ENCODE measurements around the gene WWC2. TPM values are rescaled to one million over a fixed set of nuclear protein-coding genes. Genes with fewer than 3 reads are reported as not detected.
"Not testable (repeated sequence)": the region's sequence is repeated elsewhere in the genome, so short reads cannot be mapped to it uniquely, and the experiment has no call there.

Gene WWC2
- polyA plus RNA-seq, 2 of the 4 experiments (the other 2 are of a cell fraction) = 14.9 to 26.9 TPM

- H3K4me3 ChIP-seq; POLR2A ChIA-PET; H3K27ac ChIP-seq; DNase-seq (ENCODE audit: low read depth in 1 of 2, low spot score in 1 of 2); H3K4me1 ChIP-seq; ATAC-seq; CTCF ChIA-PET; H3K9me3 ChIP-seq; H3K4me2 ChIP-seq; FAIRE-seq: not testable (repeated sequence)
- WGBS (ENCODE audit: missing lambda C conversion rate) = 97% methylated on average over 8 of the region's 11 CpGs
Measured at GRCh38 chr4:183324056-183324455, 225.0 kb downstream of the WWC2 start.

- Histone ChIP-seq H3K9me3 (no peaks in the 10 kb centered on the region; the same call in 2 of the 3 replicates), H3K4me2 (no peak overlapping the region), H3K27ac (no peak overlapping the region), H3K4me3 (no peak overlapping the region), H3K4me1 (0 out of 3 replicates have a peak, but pooled peaks cover 3% of the 10 kb centered on the region)
- no peak for ATAC-seq
- no peak for FAIRE-seq
- POLR2A ChIA-PET = no interaction called here
- CTCF ChIA-PET = no interaction called here
- DNase-seq (ENCODE audit: low read depth in 1 of 2, low spot score in 1 of 2) = no peak
- TF ChIP-seq PHF8 (IDR thresholded peaks at IDR 0.05; ENCODE audit: borderline replicate concordance, low read depth) = no peak
- TF ChIP-seq KDM5A (IDR thresholded peaks at IDR 0.05) = no peak
- no peak for TF ChIP-seq RNF2 (IDR thresholded peaks at IDR 0.05; ENCODE audit: borderline replicate concordance, low read depth)
- no peak for TF ChIP-seq RAD21 (conservative IDR thresholded peaks at IDR 0.05 in 1 of 2, IDR thresholded peaks at IDR 0.05 in 1 of 2)
- no peak for TF ChIP-seq POLR2AphosphoS2 (conservative IDR thresholded peaks at IDR 0.05; ENCODE audit: low read length)
- no peak for TF ChIP-seq JUN (IDR thresholded peaks at IDR 0.05)
- no peak for TF ChIP-seq HEYL (CRISPR knock-in tag; IDR thresholded peaks at IDR 0.05)
- no peak for TF ChIP-seq TFCP2L1 (CRISPR knock-in tag; IDR thresholded peaks at IDR 0.05)
- WGBS (ENCODE audit: missing lambda C conversion rate) = 100% methylated on average over 4 of the region's 7 CpGs
Measured at GRCh38 chr4:183324619-183325018, 225.6 kb downstream of the WWC2 start.

- POLR2A ChIA-PET; H3K4me1 ChIP-seq; H3K9me3 ChIP-seq; FAIRE-seq; H3K4me3 ChIP-seq; CTCF ChIA-PET; ATAC-seq; DNase-seq (ENCODE audit: low read depth in 1 of 2, low spot score in 1 of 2); H3K4me2 ChIP-seq; H3K27ac ChIP-seq: not testable (repeated sequence)
- 86% methylated on average over 6 of the region's 6 CpGs for WGBS (ENCODE audit: missing lambda C conversion rate)
Measured at GRCh38 chr4:183326387-183326786, 227.3 kb downstream of the WWC2 start.

- no peak for FAIRE-seq
- Histone ChIP-seq H3K9me3 (no peaks in the 10 kb centered on the region; the same call in 2 of the 3 replicates), H3K27ac (no peak overlapping the region), H3K4me2 (no peak overlapping the region), H3K4me1 (0 out of 3 replicates have a peak, but pooled peaks cover 3% of the 10 kb centered on the region), H3K4me3 (no peak overlapping the region)
- CTCF ChIA-PET = no interaction called here
- no peak for TF ChIP-seq NR3C1 (IDR thresholded peaks at IDR 0.05)
- no peak for TF ChIP-seq FOSL2 (IDR thresholded peaks at IDR 0.05)
- TF ChIP-seq FOSL2 (CRISPR knock-in tag; IDR thresholded peaks at IDR 0.05) = peak; percentile 39; the same call in 1 of the 2 replicates
- TF ChIP-seq HOXB5 (CRISPR knock-in tag; IDR thresholded peaks at IDR 0.05) = no peak
- 0% methylated on average over 1 of the region's 2 CpGs for WGBS (ENCODE audit: missing lambda C conversion rate)
- ATAC-seq = peak; percentile 32 to 41; a peak in 3 of 6 replicates
- DNase-seq (ENCODE audit: low read depth in 1 of 2, low spot score in 1 of 2) = no peak
- POLR2A ChIA-PET = no interaction called here
Measured at GRCh38 chr4:183326853-183327252, 227.8 kb downstream of the WWC2 start.

- CTCF ChIA-PET = no interaction called here
Measured at GRCh38 chr4:183327827-183328226, 228.8 kb downstream of the WWC2 start.

More at GRCh38 chr4:183327827-183328226, 228.8 kb downstream of the WWC2 start:
- 96% methylated on average over 5 of the region's 7 CpGs for WGBS (ENCODE audit: missing lambda C conversion rate)
- FAIRE-seq = no peak
- Histone ChIP-seq H3K27ac (no peak overlapping the region), H3K4me3 (no peak overlapping the region), H3K9me3 (no peaks in the 10 kb centered on the region; the same call in 2 of the 3 replicates), H3K4me2 (no peak overlapping the region), H3K4me1 (0 out of 3 replicates have a peak, but pooled peaks cover 3% of the 10 kb centered on the region)
- no peak for ATAC-seq
- no peak for DNase-seq (ENCODE audit: low read depth in 1 of 2, low spot score in 1 of 2)
- POLR2A ChIA-PET = no interaction called here
- TF ChIP-seq CHD4 (IDR thresholded peaks at IDR 0.05; ENCODE audit: borderline replicate concordance) (no peak), FOXS1 (CRISPR knock-in tag; IDR thresholded peaks at IDR 0.05) (no peak), BCL3 (IDR thresholded peaks at IDR 0.05) (no peak), HEYL (CRISPR knock-in tag; IDR thresholded peaks at IDR 0.05) (no peak)

Measured in A549 (cell line).